Fibroblast of the conjunctiva (primary cell): ENCODE measurements around the gene U2AF1L4.
A peak's percentile ranks its signal among the peaks of the same experiment; 100 is the strongest.

ENCODE experiments used
- DNase-seq: peaks from one replicate; pipeline ENCODE4 v3.0.0-alpha.2; 2010; ENCODE audit warnings: low read depth

The U2AF1L4 gene

GRCh38 chr19:35712567-35713505 is 32.4 kb downstream of the U2AF1L4 start:
- DNase-seq: no peak

DNA sequence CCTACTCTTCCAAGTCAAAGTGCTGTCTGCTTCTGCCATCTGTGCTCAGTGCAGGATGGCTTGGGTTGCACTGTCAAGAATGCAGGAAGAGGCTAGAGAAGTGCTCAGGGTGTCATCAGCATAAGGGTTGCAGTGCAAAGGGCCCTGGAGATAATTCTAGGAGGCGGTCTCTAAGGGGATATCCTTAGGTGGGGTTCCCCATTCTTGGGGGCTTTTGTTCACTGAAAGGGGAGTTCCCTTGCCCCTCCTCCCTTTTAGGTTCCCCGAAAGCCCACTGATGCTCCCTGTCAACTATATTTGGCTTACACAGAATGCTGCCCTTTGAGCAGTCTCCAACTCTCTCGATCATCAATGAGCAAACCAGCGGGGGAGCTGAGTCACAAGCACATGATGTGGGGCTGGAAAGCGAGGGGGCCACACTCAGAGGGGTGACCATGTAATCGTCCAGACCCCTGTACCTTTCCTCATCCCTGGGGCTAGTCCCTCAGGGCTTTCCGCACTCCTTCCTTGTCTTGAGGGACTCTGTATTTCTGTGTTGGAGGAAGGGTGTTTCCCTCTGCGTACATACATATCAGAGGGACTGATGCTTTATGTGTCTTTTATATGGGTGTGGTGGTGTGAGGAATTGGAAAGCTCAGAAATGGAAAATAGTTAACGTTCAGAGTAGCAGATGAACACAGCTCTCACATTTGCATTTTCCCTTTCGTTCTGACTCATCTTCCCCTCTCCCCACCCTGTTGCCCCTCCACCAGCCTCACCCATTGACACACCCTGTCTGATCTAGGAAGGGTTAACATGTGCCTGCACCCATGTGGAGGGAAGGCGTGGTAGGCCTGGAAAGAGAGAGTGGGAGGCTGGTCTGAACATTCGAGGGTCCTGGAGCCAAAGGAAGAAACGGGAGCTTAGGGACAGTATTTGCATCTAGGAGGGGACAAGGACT is 34.2 kb downstream of the U2AF1L4 start:
- DNase-seq: no peak

- no peak for DNase-seq
Observed at GRCh38 chr19:35708391-35708790, 36.8 kb downstream of the U2AF1L4 start.

- no peak for DNase-seq
Observed at GRCh38 chr19:35704218-35704617, 41.0 kb downstream of the U2AF1L4 start, which contains the start of gene ZBTB32. ZBTB32 (plus strand) TSS chr19:35704558; CDS start chr19:35714627, 10,069 bp downstream.

DNA sequence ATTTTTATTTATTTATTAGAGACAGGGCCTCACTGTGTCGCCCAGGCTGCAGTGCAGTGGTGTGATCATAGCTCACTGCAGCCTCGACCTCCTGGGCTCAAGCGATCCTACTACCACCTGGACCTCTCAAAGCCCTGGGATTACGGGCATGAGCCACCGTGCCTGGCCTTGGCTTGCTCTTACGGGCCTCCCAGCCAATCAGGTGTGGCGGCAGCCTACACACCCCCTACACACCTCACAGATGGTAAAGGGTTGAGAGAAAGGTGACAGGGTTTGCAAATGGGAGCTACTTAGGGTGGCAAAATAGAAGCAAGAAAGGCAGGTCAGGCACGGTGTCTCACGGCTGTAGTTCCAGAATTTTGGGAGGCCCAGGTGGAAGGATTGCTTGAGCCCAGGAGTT is 41.9 kb downstream of the U2AF1L4 start:
- DNase-seq: no peak

DNA sequence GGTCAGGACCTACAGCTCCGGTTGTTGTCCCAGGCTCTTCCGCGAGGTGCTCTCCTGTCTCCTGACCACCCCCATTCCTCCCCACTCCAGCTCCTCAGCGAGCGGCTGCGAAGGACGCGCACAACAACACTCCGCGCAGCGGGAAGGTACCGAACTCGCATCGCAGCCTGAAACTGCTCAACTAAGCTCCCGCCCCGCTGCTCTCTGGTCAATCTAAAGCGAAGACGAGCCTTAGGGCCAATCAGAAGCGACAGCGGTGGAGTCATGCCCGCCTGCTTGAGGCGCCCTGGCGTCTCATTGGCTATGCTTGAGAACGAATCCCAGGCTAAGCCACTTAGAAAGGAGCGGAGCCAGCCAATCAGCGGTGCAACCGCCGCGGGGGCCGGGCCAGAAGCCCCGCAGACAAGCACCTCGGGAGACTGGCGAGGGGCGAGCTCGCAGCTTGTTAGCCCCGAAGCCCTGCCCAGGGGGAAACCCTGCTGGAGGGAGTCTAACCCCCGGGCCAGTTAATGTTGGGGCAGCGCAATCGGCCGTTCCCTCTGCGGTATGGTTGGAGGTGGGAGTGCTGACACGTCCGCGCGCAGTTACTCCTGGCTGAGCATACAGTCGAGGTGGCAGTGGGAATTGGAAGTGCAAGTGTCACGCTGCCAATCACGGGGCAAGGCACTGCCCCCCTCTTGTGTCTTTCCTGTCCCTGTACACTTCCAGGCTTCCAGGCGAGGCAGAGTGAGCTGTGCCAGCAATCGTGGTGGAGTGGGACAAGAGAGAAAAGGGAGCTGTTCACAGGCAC is 42.8 kb downstream of the U2AF1L4 start:
- DNase-seq: peak; percentile 93

- no peak for DNase-seq
Observed at GRCh38 chr19:35696835-35697234, 48.4 kb downstream of the U2AF1L4 start.

GRCh38 chr19:35695895-35696422 is 49.3 kb downstream of the U2AF1L4 start:
- DNase-seq: no peak

- peak; percentile 73 for DNase-seq
Observed at GRCh38 chr19:35693835-35694599, 51.2 kb downstream of the U2AF1L4 start.

DNA sequence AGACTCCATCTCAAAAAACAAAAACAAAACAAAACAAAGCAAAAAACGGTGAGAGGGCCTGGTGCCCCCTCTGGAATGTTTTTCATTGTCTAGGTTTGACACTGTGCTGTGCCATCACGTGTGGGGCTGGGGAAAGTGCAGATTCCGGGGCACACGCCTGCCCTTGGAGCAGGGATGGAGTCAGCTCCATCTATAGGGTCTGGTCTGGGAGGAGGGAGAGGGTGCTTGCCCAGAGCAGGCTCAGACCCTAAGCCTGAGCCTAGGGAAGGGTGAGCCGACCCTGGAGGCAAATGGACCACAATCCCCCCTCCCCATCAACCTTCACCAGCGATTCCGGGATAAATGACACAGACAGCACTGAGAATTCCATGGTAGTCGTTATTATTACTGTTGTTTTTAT is 51.8 kb downstream of the U2AF1L4 start:
- no peak for DNase-seq
